Measurements from ENCODE around the gene EPN1. TPM values are rescaled to one million over a fixed set of nuclear protein-coding genes. Genes with fewer than 3 reads are reported as not detected.

Gene EPN1
- total and polyA plus RNA-seq, 2 experiments from 2014 or later = 47.1 to 223 TPM

DNA sequence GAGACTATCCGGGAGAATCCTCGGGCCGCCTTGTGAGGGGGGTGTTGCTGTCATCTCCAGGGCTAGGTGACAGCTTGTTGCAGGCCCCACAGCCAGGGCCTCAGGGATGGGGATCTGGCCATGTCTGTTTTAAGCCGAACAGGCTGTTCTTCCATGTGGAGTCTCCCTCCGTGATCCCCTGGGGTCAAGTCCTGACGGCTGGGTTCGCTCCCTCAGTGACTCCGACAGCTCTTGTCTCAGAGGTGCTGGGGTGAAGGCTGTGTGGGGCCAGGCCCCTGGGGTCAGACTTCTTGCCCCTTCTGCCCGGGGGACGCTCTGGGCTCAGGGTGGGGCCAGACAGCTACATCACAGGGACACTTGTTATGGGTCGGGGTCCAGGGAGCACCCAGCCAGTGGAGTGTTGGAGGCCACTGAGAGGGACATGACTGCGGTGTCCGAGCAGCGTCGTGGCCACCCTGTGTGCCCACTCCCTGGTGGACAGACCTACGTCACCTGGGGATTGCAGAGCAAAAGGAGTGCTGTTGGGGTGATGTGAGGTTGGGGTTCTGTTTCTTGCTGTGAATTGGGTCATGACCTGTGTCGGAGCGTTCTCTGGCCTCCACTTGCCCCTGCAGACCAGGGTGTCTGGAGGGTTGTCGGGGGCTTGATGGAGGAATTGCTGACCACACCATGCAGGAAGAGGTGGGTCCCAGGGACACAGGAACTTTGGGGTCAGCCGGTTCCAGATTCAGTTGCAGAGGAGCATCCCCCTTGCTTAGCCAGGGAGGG, 21.5 kb downstream of the EPN1 start (continued):
- TF ChIP-seq, protein P1, sequence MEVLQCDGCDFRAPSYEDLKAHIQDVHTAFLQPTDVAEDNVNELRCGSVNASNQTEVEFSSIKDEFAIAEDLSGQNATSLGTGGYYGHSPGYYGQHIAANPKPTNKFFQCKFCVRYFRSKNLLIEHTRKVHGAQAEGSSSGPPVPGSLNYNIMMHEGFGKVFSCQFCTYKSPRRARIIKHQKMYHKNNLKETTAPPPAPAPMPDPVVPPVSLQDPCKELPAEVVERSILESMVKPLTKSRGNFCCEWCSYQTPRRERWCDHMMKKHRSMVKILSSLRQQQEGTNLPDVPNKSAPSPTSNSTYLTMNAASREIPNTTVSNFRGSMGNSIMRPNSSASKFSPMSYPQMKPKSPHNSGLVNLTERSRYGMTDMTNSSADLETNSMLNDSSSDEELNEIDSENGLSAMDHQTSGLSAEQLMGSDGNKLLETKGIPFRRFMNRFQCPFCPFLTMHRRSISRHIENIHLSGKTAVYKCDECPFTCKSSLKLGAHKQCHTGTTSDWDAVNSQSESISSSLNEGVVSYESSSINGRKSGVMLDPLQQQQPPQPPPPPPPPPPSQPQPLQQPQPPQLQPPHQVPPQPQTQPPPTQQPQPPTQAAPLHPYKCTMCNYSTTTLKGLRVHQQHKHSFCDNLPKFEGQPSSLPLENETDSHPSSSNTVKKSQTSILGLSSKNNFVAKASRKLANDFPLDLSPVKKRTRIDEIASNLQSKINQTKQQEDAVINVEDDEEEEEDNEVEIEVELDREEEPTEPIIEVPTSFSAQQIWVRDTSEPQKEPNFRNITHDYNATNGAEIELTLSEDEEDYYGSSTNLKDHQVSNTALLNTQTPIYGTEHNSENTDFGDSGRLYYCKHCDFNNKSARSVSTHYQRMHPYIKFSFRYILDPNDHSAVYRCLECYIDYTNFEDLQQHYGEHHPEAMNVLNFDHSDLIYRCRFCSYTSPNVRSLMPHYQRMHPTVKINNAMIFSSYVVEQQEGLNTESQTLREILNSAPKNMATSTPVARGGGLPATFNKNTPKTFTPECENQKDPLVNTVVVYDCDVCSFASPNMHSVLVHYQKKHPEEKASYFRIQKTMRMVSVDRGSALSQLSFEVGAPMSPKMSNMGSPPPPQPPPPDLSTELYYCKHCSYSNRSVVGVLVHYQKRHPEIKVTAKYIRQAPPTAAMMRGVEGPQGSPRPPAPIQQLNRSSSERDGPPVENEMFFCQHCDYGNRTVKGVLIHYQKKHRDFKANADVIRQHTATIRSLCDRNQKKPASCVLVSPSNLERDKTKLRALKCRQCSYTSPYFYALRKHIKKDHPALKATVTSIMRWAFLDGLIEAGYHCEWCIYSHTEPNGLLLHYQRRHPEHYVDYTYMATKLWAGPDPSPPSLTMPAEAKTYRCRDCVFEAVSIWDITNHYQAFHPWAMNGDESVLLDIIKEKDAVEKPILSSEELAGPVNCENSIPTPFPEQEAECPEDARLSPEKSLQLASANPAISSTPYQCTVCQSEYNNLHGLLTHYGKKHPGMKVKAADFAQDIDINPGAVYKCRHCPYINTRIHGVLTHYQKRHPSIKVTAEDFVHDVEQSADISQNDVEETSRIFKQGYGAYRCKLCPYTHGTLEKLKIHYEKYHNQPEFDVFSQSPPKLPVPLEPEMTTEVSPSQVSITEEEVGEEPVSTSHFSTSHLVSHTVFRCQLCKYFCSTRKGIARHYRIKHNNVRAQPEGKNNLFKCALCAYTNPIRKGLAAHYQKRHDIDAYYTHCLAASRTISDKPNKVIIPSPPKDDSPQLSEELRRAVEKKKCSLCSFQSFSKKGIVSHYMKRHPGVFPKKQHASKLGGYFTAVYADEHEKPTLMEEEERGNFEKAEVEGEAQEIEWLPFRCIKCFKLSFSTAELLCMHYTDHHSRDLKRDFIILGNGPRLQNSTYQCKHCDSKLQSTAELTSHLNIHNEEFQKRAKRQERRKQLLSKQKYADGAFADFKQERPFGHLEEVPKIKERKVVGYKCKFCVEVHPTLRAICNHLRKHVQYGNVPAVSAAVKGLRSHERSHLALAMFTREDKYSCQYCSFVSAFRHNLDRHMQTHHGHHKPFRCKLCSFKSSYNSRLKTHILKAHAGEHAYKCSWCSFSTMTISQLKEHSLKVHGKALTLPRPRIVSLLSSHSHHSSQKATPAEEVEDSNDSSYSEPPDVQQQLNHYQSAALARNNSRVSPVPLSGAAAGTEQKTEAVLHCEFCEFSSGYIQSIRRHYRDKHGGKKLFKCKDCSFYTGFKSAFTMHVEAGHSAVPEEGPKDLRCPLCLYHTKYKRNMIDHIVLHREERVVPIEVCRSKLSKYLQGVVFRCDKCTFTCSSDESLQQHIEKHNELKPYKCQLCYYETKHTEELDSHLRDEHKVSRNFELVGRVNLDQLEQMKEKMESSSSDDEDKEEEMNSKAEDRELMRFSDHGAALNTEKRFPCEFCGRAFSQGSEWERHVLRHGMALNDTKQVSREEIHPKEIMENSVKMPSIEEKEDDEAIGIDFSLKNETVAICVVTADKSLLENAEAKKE (CRISPR knock-in tag; IDR thresholded peaks at IDR 0.05) = no peak
- TF ChIP-seq, protein P2, sequence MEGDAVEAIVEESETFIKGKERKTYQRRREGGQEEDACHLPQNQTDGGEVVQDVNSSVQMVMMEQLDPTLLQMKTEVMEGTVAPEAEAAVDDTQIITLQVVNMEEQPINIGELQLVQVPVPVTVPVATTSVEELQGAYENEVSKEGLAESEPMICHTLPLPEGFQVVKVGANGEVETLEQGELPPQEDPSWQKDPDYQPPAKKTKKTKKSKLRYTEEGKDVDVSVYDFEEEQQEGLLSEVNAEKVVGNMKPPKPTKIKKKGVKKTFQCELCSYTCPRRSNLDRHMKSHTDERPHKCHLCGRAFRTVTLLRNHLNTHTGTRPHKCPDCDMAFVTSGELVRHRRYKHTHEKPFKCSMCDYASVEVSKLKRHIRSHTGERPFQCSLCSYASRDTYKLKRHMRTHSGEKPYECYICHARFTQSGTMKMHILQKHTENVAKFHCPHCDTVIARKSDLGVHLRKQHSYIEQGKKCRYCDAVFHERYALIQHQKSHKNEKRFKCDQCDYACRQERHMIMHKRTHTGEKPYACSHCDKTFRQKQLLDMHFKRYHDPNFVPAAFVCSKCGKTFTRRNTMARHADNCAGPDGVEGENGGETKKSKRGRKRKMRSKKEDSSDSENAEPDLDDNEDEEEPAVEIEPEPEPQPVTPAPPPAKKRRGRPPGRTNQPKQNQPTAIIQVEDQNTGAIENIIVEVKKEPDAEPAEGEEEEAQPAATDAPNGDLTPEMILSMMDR (conservative IDR thresholded peaks at IDR 0.05; ENCODE audit: low read depth in 2 of 2) = no peak
- no peak for TF ChIP-seq ZNF331 (CRISPR knock-in tag; IDR thresholded peaks at IDR 0.05; ENCODE audit: low read depth)
- TF ChIP-seq STAT1 (IDR thresholded peaks at IDR 0.05; ENCODE audit: unreplicated experiment) = no peak
- no peak for TF ChIP-seq EZH2 (IDR thresholded peaks at IDR 0.05; ENCODE audit: low read depth, unreplicated experiment)

DNA sequence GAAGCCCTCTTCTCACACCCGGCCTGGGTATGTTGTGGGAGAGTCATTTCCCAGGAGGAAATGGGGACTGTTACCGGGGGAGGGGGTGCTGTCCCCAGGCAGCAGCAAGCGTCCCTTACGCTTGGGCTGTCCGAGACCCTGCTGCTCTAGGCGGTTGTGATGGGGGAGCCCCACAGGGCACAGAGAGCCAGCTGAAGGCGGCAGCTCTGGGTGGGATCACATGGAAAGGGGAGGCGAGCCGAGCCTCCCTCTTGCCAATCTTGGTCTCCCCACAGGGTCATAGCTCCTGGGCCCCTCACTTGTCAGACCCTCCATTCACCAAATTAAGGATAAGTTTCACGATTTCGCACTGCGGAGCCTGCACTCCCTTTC, 22.0 kb downstream of the EPN1 start:
- ATAC-seq = no peak
- peaks cover 48% of the 10 kb centered on the region for H3K36me3 Mint-ChIP-seq (ENCODE audit: low read depth)
- Histone ChIP-seq H3K36me3 (ENCODE audit: insufficient read depth) (no peaks in the 10 kb centered on the region), H3F3A (replicated peaks; ENCODE audit: low read depth) (no peaks in the 10 kb centered on the region), H3K9me2 (ENCODE audit: insufficient read depth) (no peaks in the 10 kb centered on the region), H2AFZ (no peak overlapping the region), H3K4me3 (no peak overlapping the region), H4K20me1 (replicated peaks; ENCODE audit: insufficient read depth) (no peaks in the 10 kb centered on the region; the same call in 1 of the 2 replicates), H3K4me1 (ENCODE audit: insufficient read depth) (no peaks in the 10 kb centered on the region), H3K27ac (ENCODE audit: low read depth) (no peak overlapping the region), H3K79me2 (replicated peaks; ENCODE audit: insufficient read depth) (no peaks in the 10 kb centered on the region), H3K4me2 (no peak overlapping the region), H3K27me3 (ENCODE audit: insufficient read depth) (no peaks in the 10 kb centered on the region)
- no peak for DNase-seq (ENCODE audit: low spot score)
- H3K4me1 Mint-ChIP-seq = no peaks in the 10 kb centered on the region; the same call in 2 of the 3 replicates
- peaks cover 3% of the 10 kb centered on the region; the same call in 2 of the 3 replicates for H3K9me3 Mint-ChIP-seq
- peaks cover 4% of the 10 kb centered on the region for H3K27me3 Mint-ChIP-seq (ENCODE audit: insufficient read depth, low read depth, poor library complexity)
- H3K4me3 Mint-ChIP-seq = no peak overlapping the region
- H3K27ac Mint-ChIP-seq = no peak overlapping the region
- TF ChIP-seq EZH2phosphoT487 (IDR thresholded peaks at IDR 0.05; ENCODE audit: unreplicated experiment) (no peak), ZNF331 (CRISPR knock-in tag; IDR thresholded peaks at IDR 0.05; ENCODE audit: low read depth) (no peak), EZH2 (IDR thresholded peaks at IDR 0.05; ENCODE audit: low read depth, unreplicated experiment) (no peak), ZNF114 (CRISPR knock-in tag; IDR thresholded peaks at IDR 0.05) (no peak), JUNB (IDR thresholded peaks at IDR 0.05; ENCODE audit: unreplicated experiment) (no peak), STAT1 (IDR thresholded peaks at IDR 0.05; ENCODE audit: unreplicated experiment) (no peak)
- TF ChIP-seq, protein P3, sequence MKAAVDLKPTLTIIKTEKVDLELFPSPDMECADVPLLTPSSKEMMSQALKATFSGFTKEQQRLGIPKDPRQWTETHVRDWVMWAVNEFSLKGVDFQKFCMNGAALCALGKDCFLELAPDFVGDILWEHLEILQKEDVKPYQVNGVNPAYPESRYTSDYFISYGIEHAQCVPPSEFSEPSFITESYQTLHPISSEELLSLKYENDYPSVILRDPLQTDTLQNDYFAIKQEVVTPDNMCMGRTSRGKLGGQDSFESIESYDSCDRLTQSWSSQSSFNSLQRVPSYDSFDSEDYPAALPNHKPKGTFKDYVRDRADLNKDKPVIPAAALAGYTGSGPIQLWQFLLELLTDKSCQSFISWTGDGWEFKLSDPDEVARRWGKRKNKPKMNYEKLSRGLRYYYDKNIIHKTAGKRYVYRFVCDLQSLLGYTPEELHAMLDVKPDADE (IDR thresholded peaks at IDR 0.05) = no peak
- TF ChIP-seq, protein P2 (conservative IDR thresholded peaks at IDR 0.05; ENCODE audit: low read depth in 2 of 2) = no peak

Measured in GM23338 (cell line).